ENCODE measurements around the gene SCYL2.

DNA sequence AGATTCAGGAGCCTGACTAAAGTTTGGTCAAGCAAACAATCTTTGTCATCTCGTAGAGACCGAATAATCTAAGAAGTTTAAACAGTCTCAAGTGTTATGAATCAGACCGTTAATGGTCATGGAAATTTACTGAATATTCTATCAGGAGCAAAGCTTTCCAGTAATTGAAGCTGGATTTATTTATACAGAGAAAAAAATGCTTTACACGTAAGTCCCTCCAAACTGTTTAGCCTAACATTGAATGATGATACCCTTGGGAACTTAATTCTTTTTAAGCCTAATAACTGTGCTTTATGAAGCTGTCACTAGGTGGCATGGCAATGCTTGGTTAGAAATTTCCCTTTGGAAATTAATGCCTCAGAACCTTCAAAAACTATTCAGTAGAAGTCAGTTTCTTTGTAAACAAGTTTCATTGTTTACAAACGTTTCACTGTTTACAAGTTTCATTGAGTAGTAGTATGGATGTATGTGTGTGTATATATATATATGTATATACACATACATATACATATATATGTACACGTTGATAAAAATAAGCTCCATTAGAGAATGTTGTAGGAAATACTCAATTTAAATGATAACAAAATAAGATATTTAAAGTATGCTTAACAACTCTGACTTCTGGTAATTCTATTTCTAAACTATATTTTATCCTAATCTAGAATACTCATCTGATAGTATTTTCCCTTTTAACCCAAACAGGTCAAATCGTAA lies 32.2 kb upstream of the SCYL2 start:
- TF ChIP-seq CEBPZ (IDR thresholded peaks at IDR 0.05; ENCODE audit: low read length) (no peak), ATF6 (CRISPR knock-in tag; conservative IDR thresholded peaks at IDR 0.05) (no peak), EZH2 (conservative IDR thresholded peaks at IDR 0.05; ENCODE audit: low read depth, low read length) (no peak), CTCF (CRISPR knock-in tag; IDR thresholded peaks at IDR 0.05) (peak; percentile 69), ZNF512 (CRISPR knock-in tag; IDR thresholded peaks at IDR 0.05) (no peak), ZFP62 (CRISPR knock-in tag; IDR thresholded peaks at IDR 0.05) (no peak), HOXA7 (CRISPR knock-in tag; IDR thresholded peaks at IDR 0.05) (no peak), PRDM10 (CRISPR knock-in tag; IDR thresholded peaks at IDR 0.05; ENCODE audit: low read depth) (no peak), ZNF770 (CRISPR knock-in tag; IDR thresholded peaks at IDR 0.05) (no peak), ZNF564 (CRISPR knock-in tag; IDR thresholded peaks at IDR 0.05) (no peak), ZKSCAN1 (IDR thresholded peaks at IDR 0.05; ENCODE audit: low read length) (no peak), TP53 (CRISPR knock-in tag; conservative IDR thresholded peaks at IDR 0.05) (no peak), CBFB (CRISPR knock-in tag; IDR thresholded peaks at IDR 0.05) (no peak)

All from HepG2 (cell line).